DOHH2 (cell line): ENCODE measurements around the gene EZH1.
A peak's percentile ranks its signal among the peaks of the same experiment; 100 is the strongest.

Experiments used
- H3F3A ChIP-seq: fragments of 200-600 bp; sonication (generic), shearing (Covaris generic); 2 replicates; pipeline ENCODE4 v1.6.0; 2016; ENCODE audit warnings: antibody characterized with exemption, mild to moderate bottlenecking; ENCODE audit not compliant: control insufficient read depth, insufficient read depth
- H3K27ac ChIP-seq: fragments of 200-600 bp; sonication (generic); 2 replicates; pipeline ENCODE4 v1.5.1; 2014; ENCODE audit warnings: low read depth, mild to moderate bottlenecking, low read length, moderate library complexity
- H3K27me3 ChIP-seq: fragments of 200-600 bp; sonication (generic); 2 replicates; pipeline ENCODE4 v1.6.1; 2014; ENCODE audit warnings: mild to moderate bottlenecking, low read length, mixed read lengths; ENCODE audit not compliant: control insufficient read depth
- H3K36me3 ChIP-seq: fragments of 200-600 bp; sonication (generic); 2 replicates; pipeline ENCODE4 v1.6.1; 2014; ENCODE audit warnings: mild to moderate bottlenecking, low read length, moderate library complexity, mixed read lengths; ENCODE audit not compliant: control insufficient read depth
- H3K4me1 ChIP-seq: fragments of 200-600 bp; sonication (generic); 2 replicates; pipeline ENCODE4 v1.6.1; 2014; ENCODE audit warnings: mild to moderate bottlenecking, low read length, mixed read lengths; ENCODE audit not compliant: control insufficient read depth
- H3K4me2 ChIP-seq: fragments of 200-600 bp; sonication (generic); 2 replicates; pipeline ENCODE4 v1.6.0; 2014; ENCODE audit warnings: mild to moderate bottlenecking, low read length, moderate library complexity
- H3K4me3 ChIP-seq: fragments of 200-600 bp; sonication (generic); 2 replicates; pipeline ENCODE4 v1.5.1; 2014; ENCODE audit warnings: mild to moderate bottlenecking, low read length, mixed read lengths
- H3K79me2 ChIP-seq: fragments of 200-600 bp; sonication (generic); 2 replicates; pipeline ENCODE4 v1.6.1; 2014; ENCODE audit warnings: mild to moderate bottlenecking, low read length, mixed read lengths; ENCODE audit not compliant: control insufficient read depth
- H3K9me2 ChIP-seq: fragments of 200-600 bp; sonication (generic); replicated peaks from 2 replicates; pipeline ENCODE4 v1.6.1; 2014; ENCODE audit warnings: mild to moderate bottlenecking, low read length, mixed read lengths; ENCODE audit not compliant: control insufficient read depth
- H3K9me3 ChIP-seq: fragments of 200-600 bp; sonication (generic); 2 replicates; pipeline ENCODE4 v1.6.1; 2014; ENCODE audit warnings: antibody characterized with exemption, low read length, mixed read lengths; ENCODE audit not compliant: control insufficient read depth, insufficient read depth
- H4K20me1 ChIP-seq: fragments of 200-600 bp; sonication (generic); 2 replicates; pipeline ENCODE4 v1.6.0; 2014; ENCODE audit warnings: low read depth, mild to moderate bottlenecking, antibody characterized with exemption, low read length, moderate library complexity; ENCODE audit not compliant: control insufficient read depth, insufficient read depth
- CTCF ChIP-seq: fragments of 200-600 bp; sonication (generic); IDR thresholded peaks from one replicate; pipeline ENCODE4 v1.5.1; 2014; ENCODE audit warnings: antibody characterized with exemption, mild to moderate bottlenecking, low read depth, low read length; ENCODE audit not compliant: poor library complexity, severe bottlenecking
- EZH2phosphoT487 ChIP-seq: fragments of 200-600 bp; sonication (generic); IDR thresholded peaks from 2 replicates; pipeline ENCODE4 v1.6.1; 2017; ENCODE audit warnings: borderline replicate concordance, mild to moderate bottlenecking, antibody characterized with exemption, low read length, moderate library complexity, mixed read lengths

EZH1 gene

GRCh38 chr17:42683407-42684034 is 61.3 kb downstream of the EZH1 start:
- Histone ChIP-seq H3K9me3 (no peaks in the 10 kb centered on the region), H3K27me3 (peaks cover 23% of the 10 kb centered on the region), H4K20me1 (no peaks in the 10 kb centered on the region), H3F3A (peaks cover 8% of the 10 kb centered on the region), H3K9me2 (no peaks in the 10 kb centered on the region), H3K4me2 (no peak overlapping the region), H3K4me3 (no peak overlapping the region), H3K79me2 (no peaks in the 10 kb centered on the region), H3K4me1 (peaks cover 38% of the 10 kb centered on the region), H3K27ac (no peak overlapping the region), H3K36me3 (no peaks in the 10 kb centered on the region)
- TF ChIP-seq EZH2phosphoT487 = no peak
- TF ChIP-seq CTCF = no peak

GRCh38 chr17:42682722-42683403 is 62.0 kb downstream of the EZH1 start:
- Histone ChIP-seq H3K4me2 (peak overlapping the region; percentile 59), H3F3A (peaks cover 9% of the 10 kb centered on the region), H3K4me3 (peak overlapping the region; percentile 37; the same call in 1 of the 2 replicates)

GRCh38 chr17:42681976-42682721 is 62.7 kb downstream of the EZH1 start, which contains the start of gene CNTNAP1:
CNTNAP1 (plus strand) TSS chr17:42682531; CDS start chr17:42682830, 299 bp downstream.
- peak within 1 kb of the TSS; percentile 37 for H3K4me3 ChIP-seq
- peaks cover 9% of the 10 kb centered on the region for H3F3A ChIP-seq
- no peaks in the 10 kb centered on the region for H3K79me2 ChIP-seq
- peak within 1 kb of the TSS; percentile 59 for H3K4me2 ChIP-seq
- TF ChIP-seq EZH2phosphoT487 (no peak; the same call in 1 of the 2 replicates), CTCF (no peak)
- no peaks in the 10 kb centered on the region for H4K20me1 ChIP-seq
- H3K36me3 ChIP-seq = no peaks in the 10 kb centered on the region
- H3K27ac ChIP-seq = no peak within 1 kb of the TSS
- H3K9me3 ChIP-seq = no peaks in the 10 kb centered on the region
- no peaks in the 10 kb centered on the region for H3K9me2 ChIP-seq
- peaks cover 23% of the 10 kb centered on the region for H3K27me3 ChIP-seq
- peaks cover 48% of the 10 kb centered on the region for H3K4me1 ChIP-seq

More at GRCh38 chr17:42682722-42683403, 62.0 kb downstream of the EZH1 start:
- Histone ChIP-seq H4K20me1 (no peaks in the 10 kb centered on the region), H3K27ac (no peak overlapping the region), H3K79me2 (no peaks in the 10 kb centered on the region), H3K36me3 (no peaks in the 10 kb centered on the region), H3K27me3 (peaks cover 23% of the 10 kb centered on the region), H3K9me2 (no peaks in the 10 kb centered on the region), H3K9me3 (no peaks in the 10 kb centered on the region), H3K4me1 (peaks cover 41% of the 10 kb centered on the region)
- TF ChIP-seq EZH2phosphoT487 (peak; percentile 36; the same call in 1 of the 2 replicates), CTCF (no peak)
